Right lobe of liver (tissue), 4 donors: Measurements from ENCODE around the gene KIF3B.

Experiments
- CTCF ChIP-seq, 4 donors: fragments of 200-600 bp in 3 of 4; fragments of 450-650 bp in 1 of 4; IDR thresholded peaks; one replicate each; pipeline versions ENCODE4 v1.5.1 to v1.8.0; 2016 to 2022; ENCODE audit warnings: antibody characterized with exemption in 4 of 4, mild to moderate bottlenecking in 2 of 4
- POLR2A ChIP-seq: fragments of 450-650 bp; IDR thresholded peaks from one replicate; pipeline ENCODE4 v1.6.1; 2017; ENCODE audit warnings: antibody characterized with exemption, mild to moderate bottlenecking
- donor health status: DM: no; HTN: no; CAD: no.
- donor health status: DM: no; HTN: no; CAD: no.
- donor health status: DM: no; HTN: yes; CAD: no.

GRCh38 chr20:32359633-32360332 is 82.3 kb downstream of the KIF3B start:
- TF ChIP-seq CTCF (IDR thresholded peaks at IDR 0.05) (no peak), POLR2A (no peak)
